OCI-LY1 (cell line): ENCODE measurements around the gene GNGT1.

Experiments used
- CTCF ChIP-seq: fragments of 200-600 bp; sonication (generic), shearing (Covaris generic); IDR thresholded peaks from 2 replicates; pipeline ENCODE4 v1.5.1; 2017; ENCODE audit warnings: mild to moderate bottlenecking, antibody characterized with exemption, low read length, moderate library complexity, mixed read lengths
- EZH2 ChIP-seq: fragments of 200-600 bp; sonication (generic), shearing (Covaris generic); IDR thresholded peaks from 2 replicates; pipeline ENCODE4 v1.8.0; 2017; ENCODE audit warnings: borderline replicate concordance, mixed run types, mild to moderate bottlenecking, antibody characterized with exemption, low read length, moderate library complexity, mixed read lengths

DNA sequence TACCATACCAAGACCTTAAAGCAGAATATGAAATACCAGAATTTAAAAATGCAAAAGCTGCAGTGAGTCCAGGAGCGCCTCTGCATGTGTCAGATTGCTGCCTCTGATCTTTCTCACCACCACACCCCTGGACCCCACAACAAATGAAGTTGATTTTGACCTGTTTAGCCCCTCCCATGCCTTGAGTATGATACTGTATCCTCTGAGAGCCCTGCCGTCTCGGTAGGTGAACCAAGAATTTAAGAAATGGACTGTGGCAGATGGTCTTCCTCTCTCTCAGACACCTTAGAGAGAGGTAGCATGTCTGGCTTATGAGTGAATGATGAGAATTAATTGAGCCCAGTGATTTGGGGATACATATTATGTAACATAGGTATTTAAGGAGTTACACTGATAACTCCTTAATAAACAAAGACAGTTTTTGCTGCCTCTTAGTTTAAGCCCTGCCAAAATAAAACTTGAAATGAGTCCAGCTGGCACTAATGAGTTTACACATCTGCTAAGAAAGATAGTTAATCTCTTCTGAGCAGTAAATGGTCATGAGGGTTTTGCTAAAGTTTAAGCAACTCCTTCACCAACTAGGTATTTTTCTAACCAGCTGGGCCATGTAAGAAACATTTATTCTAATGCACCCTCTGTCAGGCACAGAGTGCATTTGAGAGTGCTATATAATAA, 11.3 kb upstream of the GNGT1 start:
- no peak for TF ChIP-seq CTCF
- TF ChIP-seq EZH2, result no peak
